GM12878 (cell line): Measurements from ENCODE around the gene ARID3B.

ENCODE experiments used
- EZH2 ChIP-seq: IDR thresholded peaks from 2 replicates; pipeline ENCODE4 v1.6.1; 2012; ENCODE audit warnings: low read depth, mild to moderate bottlenecking, control low read depth, inconsistent platforms, low read length, borderline replicate concordance; ENCODE audit not compliant: control insufficient read depth
- FOXM1 ChIP-seq: IDR thresholded peaks from 2 replicates; pipeline ENCODE4 v1.6.1; 2012; ENCODE audit warnings: low read depth, mild to moderate bottlenecking, inconsistent platforms, low read length, moderate library complexity
- JUNB ChIP-seq: IDR thresholded peaks from 2 replicates; pipeline ENCODE4 v1.6.1; 2016; ENCODE audit warnings: antibody characterized with exemption, mild to moderate bottlenecking
- NFIC ChIP-seq: IDR thresholded peaks from 2 replicates; pipeline ENCODE4 v1.6.1; 2012; ENCODE audit warnings: low read depth, mild to moderate bottlenecking, inconsistent platforms, low read length, moderate library complexity
- RCOR1 ChIP-seq: conservative IDR thresholded peaks from 2 replicates; pipeline ENCODE4 v1.6.1; 2012; ENCODE audit warnings: low read depth, low read length, improper control_type of control experiment
- SMARCA5 ChIP-seq: fragments of 450-650 bp; IDR thresholded peaks from 2 replicates; pipeline ENCODE4 v1.6.1; 2017; ENCODE audit warnings: mild to moderate bottlenecking
- YY1 ChIP-seq: IDR thresholded peaks from 2 replicates; pipeline ENCODE4 v1.6.1; 2011; ENCODE audit warnings: low read depth, mild to moderate bottlenecking, low read length
- ZNF274 ChIP-seq: IDR thresholded peaks from one replicate; pipeline ENCODE4 v1.8.0; 2011; ENCODE audit not compliant: insufficient read length, insufficient read depth
- TF ChIP-seq, protein P1 (sequence below), 3 experiments: IDR thresholded peaks in 2 of 3; conservative IDR thresholded peaks in 1 of 3; 2 replicates each; pipeline ENCODE4 v1.5.1; 2011; ENCODE audit warnings: low read depth in 3 of 3, low read length in 3 of 3, mild to moderate bottlenecking in 3 of 3, control low read depth in 2 of 3, moderate library complexity in 2 of 3, inconsistent platforms in 1 of 3, mixed read lengths in 1 of 3; ENCODE audit not compliant: control insufficient read depth in 2 of 3, insufficient read depth in 1 of 3; ENCODE audit errors: extremely low read depth in 1 of 3
- TF ChIP-seq, protein P2 (sequence below): IDR thresholded peaks from 2 replicates; pipeline ENCODE4 v1.6.1; 2012; ENCODE audit warnings: low read depth, low read length, improper control_type of control experiment

DNA sequence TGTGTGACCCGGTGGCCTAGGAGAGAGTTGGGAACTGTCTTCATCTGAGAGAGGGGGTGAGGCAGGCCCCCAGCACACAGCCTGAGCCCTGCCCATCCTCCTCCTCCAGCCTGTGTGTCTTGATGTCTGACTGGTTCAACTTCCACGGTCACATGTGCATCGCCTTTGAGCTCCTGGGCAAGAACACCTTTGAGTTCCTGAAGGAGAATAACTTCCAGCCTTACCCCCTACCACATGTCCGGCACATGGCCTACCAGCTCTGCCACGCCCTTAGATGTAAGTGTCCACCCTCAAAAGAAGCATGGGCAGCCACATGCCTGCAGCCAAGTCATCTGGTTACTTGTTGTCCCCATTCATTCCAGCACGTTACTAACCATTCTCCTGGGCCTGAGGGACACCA, 84.7 kb downstream of the ARID3B start:
- no peak for TF ChIP-seq YY1
- TF ChIP-seq, protein P1, sequence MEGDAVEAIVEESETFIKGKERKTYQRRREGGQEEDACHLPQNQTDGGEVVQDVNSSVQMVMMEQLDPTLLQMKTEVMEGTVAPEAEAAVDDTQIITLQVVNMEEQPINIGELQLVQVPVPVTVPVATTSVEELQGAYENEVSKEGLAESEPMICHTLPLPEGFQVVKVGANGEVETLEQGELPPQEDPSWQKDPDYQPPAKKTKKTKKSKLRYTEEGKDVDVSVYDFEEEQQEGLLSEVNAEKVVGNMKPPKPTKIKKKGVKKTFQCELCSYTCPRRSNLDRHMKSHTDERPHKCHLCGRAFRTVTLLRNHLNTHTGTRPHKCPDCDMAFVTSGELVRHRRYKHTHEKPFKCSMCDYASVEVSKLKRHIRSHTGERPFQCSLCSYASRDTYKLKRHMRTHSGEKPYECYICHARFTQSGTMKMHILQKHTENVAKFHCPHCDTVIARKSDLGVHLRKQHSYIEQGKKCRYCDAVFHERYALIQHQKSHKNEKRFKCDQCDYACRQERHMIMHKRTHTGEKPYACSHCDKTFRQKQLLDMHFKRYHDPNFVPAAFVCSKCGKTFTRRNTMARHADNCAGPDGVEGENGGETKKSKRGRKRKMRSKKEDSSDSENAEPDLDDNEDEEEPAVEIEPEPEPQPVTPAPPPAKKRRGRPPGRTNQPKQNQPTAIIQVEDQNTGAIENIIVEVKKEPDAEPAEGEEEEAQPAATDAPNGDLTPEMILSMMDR (IDR thresholded peaks at IDR 0.05 in 2 of 3, conservative IDR thresholded peaks at IDR 0.05 in 1 of 3; ENCODE audit: control insufficient read depth in 2 of 3, extremely low read depth in 1 of 3, insufficient read depth in 1 of 3, low read depth in 3 of 3, low read length in 3 of 3): no peak
- TF ChIP-seq RCOR1: no peak
- TF ChIP-seq FOXM1: no peak
- TF ChIP-seq NFIC: no peak
- TF ChIP-seq ZNF274: no peak
- no peak for TF ChIP-seq EZH2
- TF ChIP-seq, protein P2, sequence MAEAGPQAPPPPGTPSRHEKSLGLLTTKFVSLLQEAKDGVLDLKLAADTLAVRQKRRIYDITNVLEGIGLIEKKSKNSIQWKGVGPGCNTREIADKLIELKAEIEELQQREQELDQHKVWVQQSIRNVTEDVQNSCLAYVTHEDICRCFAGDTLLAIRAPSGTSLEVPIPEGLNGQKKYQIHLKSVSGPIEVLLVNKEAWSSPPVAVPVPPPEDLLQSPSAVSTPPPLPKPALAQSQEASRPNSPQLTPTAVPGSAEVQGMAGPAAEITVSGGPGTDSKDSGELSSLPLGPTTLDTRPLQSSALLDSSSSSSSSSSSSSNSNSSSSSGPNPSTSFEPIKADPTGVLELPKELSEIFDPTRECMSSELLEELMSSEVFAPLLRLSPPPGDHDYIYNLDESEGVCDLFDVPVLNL: no peak
- no peak for TF ChIP-seq SMARCA5
- TF ChIP-seq JUNB: no peak
